GM12878 (cell line): Measurements from ENCODE around the gene SPRY2.

Experiments
- EED ChIP-seq: sonication (generic); IDR thresholded peaks from 2 replicates; pipeline ENCODE4 v1.6.1; 2016; ENCODE audit warnings: antibody characterized with exemption, low read depth
- EZH2 ChIP-seq: IDR thresholded peaks from 2 replicates; pipeline ENCODE4 v1.6.1; 2012; ENCODE audit warnings: low read depth, mild to moderate bottlenecking, control low read depth, inconsistent platforms, low read length, borderline replicate concordance; ENCODE audit not compliant: control insufficient read depth
- PAX8 ChIP-seq: fragments of 450-650 bp; IDR thresholded peaks from 2 replicates; pipeline ENCODE4 v1.6.1; 2017; ENCODE audit warnings: mild to moderate bottlenecking, moderate library complexity
- RAD21 ChIP-seq: IDR thresholded peaks from 2 replicates; pipeline ENCODE4 v1.6.1; 2011; ENCODE audit warnings: mild to moderate bottlenecking, low read depth, low read length, moderate library complexity; ENCODE audit not compliant: insufficient read depth
- TAF1 ChIP-seq: IDR thresholded peaks from 2 replicates; pipeline ENCODE4 v1.6.1; 2011; ENCODE audit warnings: mild to moderate bottlenecking, low read depth, low read length, borderline replicate concordance
- USF1 ChIP-seq: IDR thresholded peaks from 2 replicates; pipeline ENCODE4 v1.6.1; 2011; ENCODE audit warnings: borderline replicate concordance, low read depth, mild to moderate bottlenecking, moderate library complexity, mixed read lengths, low read length; ENCODE audit not compliant: insufficient read depth; ENCODE audit errors: extremely low read length
- YY1 ChIP-seq: IDR thresholded peaks from 2 replicates; pipeline ENCODE4 v1.6.1; 2011; ENCODE audit warnings: low read depth, mild to moderate bottlenecking, low read length
- TF ChIP-seq, protein P1 (sequence below): IDR thresholded peaks from 2 replicates; pipeline ENCODE4 v1.6.1; 2011; ENCODE audit warnings: low read depth, mild to moderate bottlenecking, low read length, moderate library complexity, borderline replicate concordance; ENCODE audit errors: extremely low read depth

GRCh38 chr13:80305737-80306136 lies 35.2 kb downstream of the SPRY2 start:
- TF ChIP-seq TAF1 (no peak), EZH2 (no peak), YY1 (no peak), RAD21 (no peak), EED (no peak), USF1 (no peak), PAX8 (no peak)
- TF ChIP-seq, protein P1, sequence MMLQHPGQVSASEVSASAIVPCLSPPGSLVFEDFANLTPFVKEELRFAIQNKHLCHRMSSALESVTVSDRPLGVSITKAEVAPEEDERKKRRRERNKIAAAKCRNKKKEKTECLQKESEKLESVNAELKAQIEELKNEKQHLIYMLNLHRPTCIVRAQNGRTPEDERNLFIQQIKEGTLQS = no peak
